GM12878 (cell line): ENCODE results near the gene GJA5. TPM values are rescaled to one million over a fixed set of nuclear protein-coding genes. Genes with fewer than 3 reads are reported as not detected.

Source experiments
- ATAC-seq: fragments of 200-7000 bp; cut with Tn5 transposase; 3 replicates; pipeline ENCODE4 v1.9.1; 2020; ENCODE audit warnings: mild to moderate bottlenecking, moderate library complexity
- BruUV-seq: library from RNA; stranded (reverse); fragments of 400-500 nt; replicated peaks from 2 replicates; lab custom pipeline; 2021; lab: Mats Ljungman, UMichigan
- CTCF ChIA-PET: fragments of 300-600 bp; sonication (Branson Sonifier 250); formaldehyde crosslinking; extraction: SDS; loops from one replicate; lab custom pipeline; 2021; ENCODE audit warnings: inconsistent platforms; lab: Yijun Ruan, JAX
- POLR2A ChIA-PET: fragments of 350-600 bp; formaldehyde crosslinking; extraction: SDS; loops from one replicate; lab custom pipeline; 2021; ENCODE audit warnings: inconsistent platforms; lab: Charles Lee
- RAD21 ChIA-PET: fragments of 300-600 bp; sonication (Branson Sonifier 250); formaldehyde crosslinking; loops from one replicate; lab custom pipeline; 2023; ENCODE audit warnings: antibody characterized with exemption; ENCODE audit not compliant: unreplicated experiment; lab: Charles Lee
- SMC1A ChIA-PET: fragments of 300-600 bp; sonication (Branson Sonifier 250); formaldehyde crosslinking; loops from one replicate; lab custom pipeline; 2023; ENCODE audit not compliant: unreplicated experiment, uncharacterized antibody; lab: Charles Lee
- DNase-seq: peaks from one replicate; pipeline ENCODE4 v3.0.0-alpha.2; 2011; ENCODE audit warnings: low read depth, low spot score
- FAIRE-seq: peaks from 3 replicates; lab custom pipeline; 2011; peaks lifted over from hg19 to GRCh38; lab: Jason Lieb, UNC
- H2AFZ ChIP-seq: 2 replicates; pipeline ENCODE4 v1.6.0; 2011; ENCODE audit warnings: low read depth, low read length, control low read depth; ENCODE audit not compliant: control insufficient read depth
- H3K27ac ChIP-seq: 2 replicates; pipeline ENCODE4 v1.5.1; 2011; ENCODE audit warnings: control low read depth; ENCODE audit not compliant: control insufficient read depth, insufficient read depth
- H3K27me3 ChIP-seq, 2 experiments: replicated peaks in 1 of 2; 2 replicates each; pipeline versions ENCODE4 v1.6.0 to v1.6.1; 2011; ENCODE audit warnings: low read length in 1 of 2; ENCODE audit not compliant: control insufficient read depth in 2 of 2, insufficient read depth in 2 of 2
- H3K36me3 ChIP-seq, 2 experiments: 2 replicates each; pipeline ENCODE4 v1.5.1; 2011; ENCODE audit warnings: low read length in 1 of 2; ENCODE audit not compliant: control insufficient read depth in 2 of 2, insufficient read depth in 2 of 2
- H3K4me1 ChIP-seq: 2 replicates; pipeline ENCODE4 v1.6.1; 2011; ENCODE audit warnings: mild to moderate bottlenecking, low read length, moderate library complexity, mixed read lengths; ENCODE audit not compliant: control insufficient read depth, insufficient read depth
- H3K4me2 ChIP-seq: 2 replicates; pipeline ENCODE4 v1.6.0; 2011; ENCODE audit warnings: control low read depth; ENCODE audit not compliant: control insufficient read depth, insufficient read depth
- H3K4me3 ChIP-seq: fragments of 200-600 bp; sonication (generic); 2 replicates; pipeline ENCODE4 v1.5.1; 2016
- H3K79me2 ChIP-seq: 2 replicates; pipeline ENCODE4 v1.6.0; 2011; ENCODE audit warnings: low read length; ENCODE audit not compliant: control insufficient read depth, insufficient read depth
- H3K9ac ChIP-seq: 2 replicates; pipeline ENCODE4 v1.8.0; 2011; ENCODE audit warnings: low read length, control low read depth, mixed read lengths; ENCODE audit not compliant: control insufficient read depth, insufficient read depth
- H3K9me3 ChIP-seq: replicated peaks from 3 replicates; pipeline ENCODE4 v1.5.1; 2011; ENCODE audit warnings: mild to moderate bottlenecking, low read length; ENCODE audit not compliant: control insufficient read depth, insufficient read depth
- H4K20me1 ChIP-seq: 2 replicates; pipeline ENCODE4 v1.6.0; 2011; ENCODE audit not compliant: control insufficient read depth, insufficient read depth
- ASH2L ChIP-seq: fragments of 300-600, 200-600 bp; sonication (generic); IDR thresholded peaks from 2 replicates; pipeline ENCODE4 v1.6.1; 2017; ENCODE audit warnings: low read depth, mild to moderate bottlenecking, borderline replicate concordance
- BHLHE40 ChIP-seq, 2 experiments: fragments of 450-650 bp in 1 of 2; IDR thresholded peaks; 2 replicates each; pipeline ENCODE4 v1.6.1; 2011 to 2017; ENCODE audit warnings: low read depth in 2 of 2, borderline replicate concordance in 1 of 2, improper control_type of control experiment in 1 of 2, low read length in 1 of 2, mild to moderate bottlenecking in 1 of 2
- BRCA1 ChIP-seq: IDR thresholded peaks from 2 replicates; pipeline ENCODE4 v1.6.1; 2011; ENCODE audit warnings: low read depth, low read length, improper control_type of control experiment
- CREB1 ChIP-seq: IDR thresholded peaks from 2 replicates; pipeline ENCODE4 v1.6.1; 2012; ENCODE audit warnings: low read depth, mild to moderate bottlenecking, inconsistent platforms
- E2F4 ChIP-seq: IDR thresholded peaks from 2 replicates; pipeline ENCODE4 v1.6.1; 2012; ENCODE audit warnings: low read depth, low read length, improper control_type of control experiment
- EGR1 ChIP-seq, 2 experiments: IDR thresholded peaks; 1 replicate in 1 of 2; 2 replicates in 1 of 2; pipeline ENCODE4 v1.6.1; 2011 to 2012; ENCODE audit warnings: low read depth in 2 of 2, low read length in 2 of 2, borderline replicate concordance in 1 of 2, mild to moderate bottlenecking in 1 of 2, moderate library complexity in 1 of 2
- GABPA ChIP-seq: IDR thresholded peaks from 2 replicates; pipeline ENCODE4 v1.6.1; 2014; ENCODE audit warnings: antibody characterized with exemption, low read depth, mild to moderate bottlenecking, inconsistent platforms
- HCFC1 ChIP-seq: fragments of 150-350 bp; IDR thresholded peaks from 2 replicates; pipeline ENCODE4 v1.6.1; 2014; ENCODE audit warnings: low read length
- HDGF ChIP-seq: fragments of 450-650 bp; IDR thresholded peaks from 2 replicates; pipeline ENCODE4 v1.6.1; 2016; ENCODE audit warnings: antibody characterized with exemption
- LARP7 ChIP-seq: fragments of 450-650 bp; IDR thresholded peaks from 2 replicates; pipeline ENCODE4 v1.6.1; 2017; ENCODE audit warnings: mild to moderate bottlenecking
- MEF2B ChIP-seq: fragments of 450-650 bp; IDR thresholded peaks from 2 replicates; pipeline ENCODE4 v1.6.1; 2018; ENCODE audit warnings: mild to moderate bottlenecking, moderate library complexity; ENCODE audit not compliant: partially characterized antibody, poor library complexity, severe bottlenecking
- NR2C1 ChIP-seq: fragments of 450-650 bp; IDR thresholded peaks from 2 replicates; pipeline ENCODE4 v1.6.1; 2017; ENCODE audit warnings: antibody characterized with exemption, mild to moderate bottlenecking, moderate library complexity
- PML ChIP-seq: IDR thresholded peaks from 2 replicates; pipeline ENCODE4 v1.6.1; 2012; ENCODE audit warnings: low read length, inconsistent platforms
- SRF ChIP-seq, 2 experiments: IDR thresholded peaks; 2 replicates each; pipeline ENCODE4 v1.6.1; 2011; ENCODE audit warnings: low read depth in 2 of 2, low read length in 2 of 2, mild to moderate bottlenecking in 1 of 2, moderate library complexity in 1 of 2
- SUZ12 ChIP-seq: fragments of 200-600 bp; sonication (generic); IDR thresholded peaks from one replicate; pipeline ENCODE4 v1.6.1; 2018; ENCODE audit warnings: antibody characterized with exemption, mild to moderate bottlenecking; ENCODE audit not compliant: unreplicated experiment
- YY1 ChIP-seq: IDR thresholded peaks from 2 replicates; pipeline ENCODE4 v1.6.1; 2011; ENCODE audit warnings: low read depth, mild to moderate bottlenecking, low read length
- ZNF24 ChIP-seq: fragments of 450-650 bp; IDR thresholded peaks from 2 replicates; pipeline ENCODE4 v1.6.1; 2017; ENCODE audit warnings: antibody characterized with exemption, mild to moderate bottlenecking
- ZNF384 ChIP-seq: IDR thresholded peaks from 2 replicates; pipeline ENCODE4 v1.6.1; 2012; ENCODE audit warnings: low read depth, mild to moderate bottlenecking, low read length, improper control_type of control experiment, borderline replicate concordance
- ZNF622 ChIP-seq: fragments of 450-650 bp; IDR thresholded peaks from 2 replicates; pipeline ENCODE4 v1.6.1; 2017; ENCODE audit warnings: mild to moderate bottlenecking, inconsistent platforms
- WGBS: methylation state at CpG from one replicate; pipeline ENCODE4 v1.1.6; 2016; ENCODE audit warnings: low lambda C conversion rate; ENCODE audit not compliant: insufficient replicate concordance, insufficient coverage; ENCODE audit errors: missing lambda C conversion rate; 5-methylcytosine and 5-hydroxymethylcytosine counted together
- in situ Hi-C: fragments of 300-500 bp; cut with MboI; formaldehyde crosslinking; loops from 9 replicates; pipeline ENCODE4 v1.14.3; 2018; ENCODE audit warnings: mixed read lengths
- intact Hi-C: fragments of 100-400 bp; cut with micrococcal nuclease; formaldehyde crosslinking; loops from one replicate; pipeline ENCODE4 v1.14.2; 2022; ENCODE audit not compliant: unreplicated experiment
- polyA plus RNA-seq, 11 experiments: library from polyadenylated mRNA; depleted of rRNA in 4 of 11; unstranded in 6 of 11; stranded (reverse) in 5 of 11; fragments of >200 nt; fragmentation: Nextera tagmentation in 4 of 11; fragmentation: Illumina TruSeq in 1 of 11; extraction: Ambion mirVana in 4 of 11; extraction: Trizol in 1 of 11; gene quantifications; 1 replicate in 1 of 11; 2 replicates in 10 of 11; pipeline versions ENCODE4 v1.2.1 to v1.2.3, GENCODE V29; 2011 to 2016; ENCODE audit warnings: inconsistent platforms in 2 of 11, missing spikeins in 2 of 11, low read depth in 1 of 11
- total RNA-seq, 4 experiments: library from RNA; depleted of rRNA in 3 of 4; stranded (reverse); fragments of >200 nt in 3 of 4; fragmentation: Illumina TruSeq in 1 of 4; extraction: Trizol in 1 of 4; gene quantifications; 2 replicates each; pipeline versions ENCODE4 v1.2.1 to v1.2.3, GENCODE V29; 2013 to 2021
- TF ChIP-seq, protein P1 (sequence below): IDR thresholded peaks from 2 replicates; pipeline ENCODE4 v1.6.1; 2011; ENCODE audit warnings: low read depth, low read length, improper control_type of control experiment, borderline replicate concordance
- TF ChIP-seq, protein P2 (sequence below): IDR thresholded peaks from 2 replicates; pipeline ENCODE4 v1.6.1; 2012; ENCODE audit warnings: low read length, inconsistent platforms
- TF ChIP-seq, protein P3 (sequence below): IDR thresholded peaks from 2 replicates; pipeline ENCODE4 v1.6.1; 2012; ENCODE audit warnings: low read depth, low read length, improper control_type of control experiment

Gene GJA5
- total and polyA plus RNA-seq, 10 of the 15 experiments (the other 5 are each of a cell fraction or from before 2014, with no cell fraction given): not detected

DNA sequence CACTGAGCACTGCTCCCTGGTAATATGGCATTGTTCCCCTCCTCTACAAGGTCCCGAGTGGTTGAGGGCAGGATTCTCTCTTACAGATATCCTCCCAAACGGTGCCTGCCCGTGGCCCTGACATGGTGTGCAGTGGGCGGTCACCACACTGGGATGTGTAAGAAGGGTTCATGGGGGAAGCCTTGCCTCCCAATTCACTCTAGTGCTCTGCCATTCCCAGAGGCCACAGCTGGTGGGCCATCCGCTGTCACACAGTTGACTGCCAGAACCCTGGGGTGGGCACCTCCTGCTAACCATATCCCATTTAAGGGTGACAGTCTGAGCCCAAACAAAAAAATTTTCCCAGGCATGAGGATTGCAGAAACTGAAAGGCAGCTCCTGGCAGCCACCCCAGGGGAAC lies 9.1 kb downstream of the GJA5 start (continued):
- TF ChIP-seq, protein P1, sequence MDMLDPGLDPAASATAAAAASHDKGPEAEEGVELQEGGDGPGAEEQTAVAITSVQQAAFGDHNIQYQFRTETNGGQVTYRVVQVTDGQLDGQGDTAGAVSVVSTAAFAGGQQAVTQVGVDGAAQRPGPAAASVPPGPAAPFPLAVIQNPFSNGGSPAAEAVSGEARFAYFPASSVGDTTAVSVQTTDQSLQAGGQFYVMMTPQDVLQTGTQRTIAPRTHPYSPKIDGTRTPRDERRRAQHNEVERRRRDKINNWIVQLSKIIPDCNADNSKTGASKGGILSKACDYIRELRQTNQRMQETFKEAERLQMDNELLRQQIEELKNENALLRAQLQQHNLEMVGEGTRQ: no peak
- TF ChIP-seq CREB1 (no peak), HDGF (no peak)
- TF ChIP-seq, protein P2, sequence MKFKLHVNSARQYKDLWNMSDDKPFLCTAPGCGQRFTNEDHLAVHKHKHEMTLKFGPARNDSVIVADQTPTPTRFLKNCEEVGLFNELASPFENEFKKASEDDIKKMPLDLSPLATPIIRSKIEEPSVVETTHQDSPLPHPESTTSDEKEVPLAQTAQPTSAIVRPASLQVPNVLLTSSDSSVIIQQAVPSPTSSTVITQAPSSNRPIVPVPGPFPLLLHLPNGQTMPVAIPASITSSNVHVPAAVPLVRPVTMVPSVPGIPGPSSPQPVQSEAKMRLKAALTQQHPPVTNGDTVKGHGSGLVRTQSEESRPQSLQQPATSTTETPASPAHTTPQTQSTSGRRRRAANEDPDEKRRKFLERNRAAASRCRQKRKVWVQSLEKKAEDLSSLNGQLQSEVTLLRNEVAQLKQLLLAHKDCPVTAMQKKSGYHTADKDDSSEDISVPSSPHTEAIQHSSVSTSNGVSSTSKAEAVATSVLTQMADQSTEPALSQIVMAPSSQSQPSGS: no peak
- TF ChIP-seq, all 136 proteins: peak for 0

DNA sequence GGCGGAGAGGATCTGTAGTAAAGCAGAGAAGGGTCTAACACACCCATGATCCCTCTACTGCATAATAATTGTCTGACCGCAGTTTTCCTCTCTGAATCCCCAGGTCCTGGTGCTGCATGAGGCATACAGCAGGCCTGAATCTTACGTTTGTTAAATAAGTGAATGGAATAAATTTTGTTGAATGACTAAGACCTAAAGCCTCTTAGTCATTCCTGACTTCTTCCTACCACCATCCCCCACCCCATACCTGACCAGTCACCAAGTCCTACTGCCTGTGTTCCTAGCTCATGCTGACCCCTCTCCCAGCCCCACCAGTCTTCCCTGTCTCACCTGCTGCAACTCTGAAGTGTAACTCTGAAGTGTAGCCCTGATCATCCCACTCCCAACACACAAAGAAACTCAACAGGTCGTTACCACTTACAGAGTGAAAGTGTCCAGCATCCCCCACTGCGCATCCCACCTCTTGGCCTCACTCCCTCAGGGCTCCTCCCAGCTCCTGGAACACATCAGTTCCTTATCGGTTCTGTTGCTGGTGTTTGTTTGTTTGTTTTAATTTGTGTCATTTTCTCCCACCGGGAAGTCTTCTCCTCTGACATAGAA lies 9.7 kb downstream of the GJA5 start:
- Histone ChIP-seq H3K27ac (no peak overlapping the region), H3K9ac (no peak overlapping the region), H2AFZ (no peak overlapping the region), H3K9me3 (no peaks in the 10 kb centered on the region), H3K79me2 (no peaks in the 10 kb centered on the region), H3K4me2 (no peak overlapping the region), H4K20me1 (no peaks in the 10 kb centered on the region), H3K4me1 (no peaks in the 10 kb centered on the region), H3K36me3 (no peaks in the 10 kb centered on the region), H3K27me3 (no peaks in the 10 kb centered on the region), H3K4me3 (no peak overlapping the region)
- BruUV-seq: no TSS peak
- ChIA-PET POLR2A (no interaction called here), CTCF (no interaction called here), RAD21 (no interaction called here), SMC1A (interaction anchor here (0.7 kb wide), 1 partner anchor 208 kb away, joined by 3 read pairs; no protein-coding TSS in a partner anchor)
- WGBS: 28% methylated on average over 7 of the region's 7 CpGs
- FAIRE-seq (no peak), DNase-seq (no peak), ATAC-seq (no peak)
- intact Hi-C loops: no loop called here
- in situ Hi-C loops: no loop called here
- TF ChIP-seq HCFC1: no peak
- no peak for TF ChIP-seq LARP7
- TF ChIP-seq, protein P3, sequence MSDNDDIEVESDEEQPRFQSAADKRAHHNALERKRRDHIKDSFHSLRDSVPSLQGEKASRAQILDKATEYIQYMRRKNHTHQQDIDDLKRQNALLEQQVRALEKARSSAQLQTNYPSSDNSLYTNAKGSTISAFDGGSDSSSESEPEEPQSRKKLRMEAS: no peak
- TF ChIP-seq YY1: no peak
- TF ChIP-seq ZNF384: no peak
- TF ChIP-seq NR2C1: no peak
- no peak for TF ChIP-seq GABPA
- TF ChIP-seq EGR1 (IDR thresholded peaks at IDR 0.05; ENCODE audit: borderline replicate concordance in 1 of 2, low read depth in 2 of 2, low read length in 2 of 2): no peak
- TF ChIP-seq BRCA1: no peak
- TF ChIP-seq PML: no peak
- no peak for TF ChIP-seq ASH2L
- TF ChIP-seq MEF2B: no peak
- no peak for TF ChIP-seq BHLHE40 (IDR thresholded peaks at IDR 0.05; ENCODE audit: borderline replicate concordance in 1 of 2, low read depth in 2 of 2, low read length in 1 of 2)
- TF ChIP-seq ZNF24: no peak
- no peak for TF ChIP-seq SRF (IDR thresholded peaks at IDR 0.05; ENCODE audit: low read depth in 2 of 2, low read length in 2 of 2)
- no peak for TF ChIP-seq E2F4
- no peak for TF ChIP-seq SUZ12
- TF ChIP-seq ZNF622: no peak
